HepG2 (cell line): ENCODE measurements around the gene PTPN22. TPM values are rescaled to one million over a fixed set of nuclear protein-coding genes. Genes with fewer than 3 reads are reported as not detected.
A peak's percentile ranks its signal among the peaks of the same experiment; 100 is the strongest.

Experiments
- ATF7-NPFF ChIP-seq: sonication (generic); formaldehyde crosslinking; IDR thresholded peaks from 2 replicates; pipeline ENCODE4 v1.8.1; 2023; ENCODE audit warnings: mild to moderate bottlenecking, low read depth, missing genetic modification reagents, moderate library complexity
- BCL6 ChIP-seq: IDR thresholded peaks from 2 replicates; pipeline ENCODE4 v1.6.1; 2016; ENCODE audit warnings: missing genetic modification reagents, missing compliant biosample characterization
- ELF3 ChIP-seq: IDR thresholded peaks from 2 replicates; pipeline ENCODE4 v1.6.1; 2016; ENCODE audit warnings: missing genetic modification reagents, missing compliant biosample characterization
- ESRRA ChIP-seq: sonication (generic); formaldehyde crosslinking; IDR thresholded peaks from 2 replicates; pipeline ENCODE4 v1.5.1; 2020; ENCODE audit warnings: mild to moderate bottlenecking, low read depth, missing genetic modification reagents
- HCFC1 ChIP-seq: fragments of 150-350 bp; IDR thresholded peaks from 2 replicates; pipeline ENCODE4 v1.6.1; 2014; ENCODE audit warnings: low read depth, low read length
- HNRNPK ChIP-seq: fragments of 200-400 bp; formaldehyde crosslinking; IDR thresholded peaks from 2 replicates; pipeline ENCODE4 v1.6.1; 2018; ENCODE audit warnings: low read length, low read depth, moderate library complexity, mild to moderate bottlenecking; ENCODE audit not compliant: poor library complexity, severe bottlenecking
- NFKB2 ChIP-seq: sonication (generic); formaldehyde crosslinking; IDR thresholded peaks from 2 replicates; pipeline ENCODE4 v1.4.0; 2020; ENCODE audit warnings: missing genetic modification reagents, borderline replicate concordance
- PCBP1 ChIP-seq: fragments of 200-400 bp; formaldehyde crosslinking; IDR thresholded peaks from 2 replicates; pipeline ENCODE4 v1.6.1; 2017; ENCODE audit warnings: mild to moderate bottlenecking, low read depth, low read length, borderline replicate concordance
- RFXAP ChIP-seq: sonication (generic); formaldehyde crosslinking; IDR thresholded peaks from 2 replicates; pipeline ENCODE4 v1.4.0; 2020; ENCODE audit warnings: missing genetic modification reagents, borderline replicate concordance
- SRY ChIP-seq: sonication (generic); formaldehyde crosslinking; IDR thresholded peaks from 2 replicates; pipeline ENCODE4 v1.8.0; 2022; ENCODE audit warnings: mild to moderate bottlenecking, missing genetic modification reagents
- TEAD3 ChIP-seq: optimal IDR thresholded peaks from 2 replicates; pipeline ENCODE3; 2016; ENCODE audit warnings: borderline replicate concordance
- TP53 ChIP-seq: sonication (generic); formaldehyde crosslinking; conservative IDR thresholded peaks from 2 replicates; pipeline ENCODE4 v1.4.0; 2020; ENCODE audit warnings: missing genetic modification reagents
- ZEB1 ChIP-seq: IDR thresholded peaks from 2 replicates; pipeline ENCODE4 v1.6.1; 2012; ENCODE audit warnings: mild to moderate bottlenecking, low read depth, inconsistent platforms; ENCODE audit not compliant: insufficient replicate concordance
- ZFP82 ChIP-seq: sonication (generic); formaldehyde crosslinking; IDR thresholded peaks from 2 replicates; pipeline ENCODE4 v1.5.1; 2020; ENCODE audit warnings: mild to moderate bottlenecking, missing genetic modification reagents, borderline replicate concordance
- ZNF260 ChIP-seq: sonication (generic); formaldehyde crosslinking; IDR thresholded peaks from 2 replicates; pipeline ENCODE4 v1.4.0; 2020; ENCODE audit warnings: missing genetic modification reagents, low read depth, mild to moderate bottlenecking, borderline replicate concordance
- ZNF292 ChIP-seq: sonication (generic); formaldehyde crosslinking; IDR thresholded peaks from 2 replicates; pipeline ENCODE4 v1.8.1; 2022; ENCODE audit warnings: mild to moderate bottlenecking, low read depth, missing genetic modification reagents, borderline replicate concordance
- ZNF367 ChIP-seq: sonication (generic); formaldehyde crosslinking; IDR thresholded peaks from 2 replicates; pipeline ENCODE4 v1.4.0; 2020; ENCODE audit warnings: missing genetic modification reagents, borderline replicate concordance
- ZNF558 ChIP-seq: sonication (generic); formaldehyde crosslinking; IDR thresholded peaks from 2 replicates; pipeline ENCODE4 v1.9.0; 2022; ENCODE audit warnings: mild to moderate bottlenecking, missing genetic modification reagents, borderline replicate concordance
- ZNF749 ChIP-seq: sonication (generic); formaldehyde crosslinking; IDR thresholded peaks from 2 replicates; pipeline ENCODE4 v1.8.0; 2022; ENCODE audit warnings: mild to moderate bottlenecking, missing genetic modification reagents, moderate library complexity, borderline replicate concordance
- ZSCAN25 ChIP-seq: sonication (generic); formaldehyde crosslinking; IDR thresholded peaks from 2 replicates; pipeline ENCODE4 v1.8.0; 2022; ENCODE audit warnings: mild to moderate bottlenecking, missing genetic modification reagents
- polyA plus RNA-seq, 8 experiments: library from polyadenylated mRNA; depleted of rRNA in 3 of 8; stranded (reverse) in 7 of 8; unstranded in 1 of 8; fragments of >200 nt; fragmentation: Illumina TruSeq in 4 of 8; extraction: Trizol in 4 of 8; gene quantifications; 2 replicates each; pipeline versions ENCODE4 v1.2.1 to v1.2.3, GENCODE V29; 2011 to 2016; ENCODE audit warnings: low read depth in 4 of 8, missing spikeins in 1 of 8, mixed read lengths in 1 of 8; ENCODE audit not compliant: insufficient read depth in 1 of 8
- total RNA-seq, 5 experiments: library from RNA; depleted of rRNA; stranded (reverse); fragments of >200 nt; fragmentation: Illumina TruSeq; extraction: Trizol; gene quantifications; 2 replicates each; pipeline ENCODE4 v1.2.3, GENCODE V29; 2016; ENCODE audit warnings: low read depth in 1 of 5
- TF ChIP-seq, protein P1 (sequence below): sonication (generic); formaldehyde crosslinking; IDR thresholded peaks from 2 replicates; pipeline ENCODE4 v1.4.0; 2020; ENCODE audit warnings: mild to moderate bottlenecking, missing genetic modification reagents, borderline replicate concordance
- TF ChIP-seq, protein P2 (sequence below): IDR thresholded peaks from 2 replicates; pipeline ENCODE4 v1.6.1; 2016
- TF ChIP-seq, protein P3 (sequence below): sonication (generic); formaldehyde crosslinking; IDR thresholded peaks from 2 replicates; pipeline ENCODE4 v1.4.0; 2020; ENCODE audit warnings: missing genetic modification reagents
- TF ChIP-seq, protein P4 (sequence below): sonication (generic); formaldehyde crosslinking; IDR thresholded peaks from 2 replicates; pipeline ENCODE4 v1.4.0; 2020; ENCODE audit warnings: missing genetic modification reagents

The PTPN22 gene
- total and polyA plus RNA-seq, 2 of the 13 experiments (the other 11 are each of a cell fraction or from before 2014, with no cell fraction given), result not detected

DNA sequence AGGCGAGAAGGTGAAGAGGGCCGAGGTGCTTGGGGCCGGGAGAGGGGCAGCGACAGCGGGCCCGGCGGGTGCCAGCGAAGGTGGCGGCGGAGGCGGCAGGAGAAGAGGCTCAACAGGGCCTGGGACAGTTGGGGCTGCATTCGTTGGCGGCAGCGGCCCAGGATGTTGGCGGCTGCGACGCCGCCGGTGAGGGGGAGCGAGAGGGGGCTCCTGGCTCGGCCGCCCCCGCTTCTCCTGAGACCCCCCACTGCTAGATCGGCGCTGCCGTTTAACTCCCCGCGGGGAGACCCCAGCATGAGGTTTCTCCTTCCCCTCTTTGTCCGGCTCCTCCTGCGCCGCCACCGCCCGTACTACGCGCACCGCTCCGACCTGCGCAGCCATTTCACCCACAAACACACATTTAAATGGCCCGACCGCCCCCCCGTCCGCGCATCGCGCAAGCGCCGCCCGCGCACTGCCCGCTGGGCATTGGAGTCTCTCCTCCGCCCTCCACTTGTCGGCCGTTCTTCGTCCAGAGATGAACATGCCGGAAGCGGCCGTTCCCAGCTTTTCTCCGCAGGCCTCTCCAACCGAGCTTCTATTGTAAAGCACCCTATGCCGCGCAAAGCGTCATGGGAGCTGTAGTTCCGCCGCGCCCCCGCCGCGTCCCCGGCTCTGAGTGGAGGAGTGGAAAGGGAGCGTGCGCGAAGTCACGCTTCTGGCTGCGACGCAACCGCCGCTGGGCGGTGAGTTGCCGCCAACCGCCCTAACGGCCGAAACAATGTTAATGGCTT lies 59.4 kb downstream of the PTPN22 start, which contains the start of gene RSBN1 (continued):
- TF ChIP-seq PCBP1 (0 out of 2 replicates have a peak, but pooled peaks have one; percentile 46), ESRRA (CRISPR knock-in tag) (0 out of 2 replicates have a peak, but pooled peaks have one; percentile 5), ZNF558 (CRISPR knock-in tag) (peak; percentile 87), ATF7-NPFF (CRISPR knock-in tag) (peak; percentile 40; the same call in 1 of the 2 replicates), ZSCAN25 (CRISPR knock-in tag) (peak; percentile 22; the same call in 1 of the 2 replicates), ELF3 (CRISPR knock-in tag) (peak; percentile 80), ZFP82 (CRISPR knock-in tag) (no peak), ZNF749 (CRISPR knock-in tag) (peak; percentile 29; the same call in 1 of the 2 replicates), SRY (0 out of 2 replicates have a peak, but pooled peaks have one; percentile 63), HCFC1 (peak; percentile 93), ZEB1 (no peak), ZNF367 (CRISPR knock-in tag) (peak; percentile 99), ZNF292 (no peak; the same call in 1 of the 2 replicates), BCL6 (peak; percentile 43; the same call in 1 of the 2 replicates), RFXAP (peak; percentile 49; the same call in 1 of the 2 replicates), TEAD3 (peak; percentile 54), ZNF260 (CRISPR knock-in tag) (no peak), NFKB2 (CRISPR knock-in tag) (peak; percentile 12; the same call in 1 of the 2 replicates), HNRNPK (peak; percentile 57), TP53 (peak; percentile 73; the same call in 1 of the 2 replicates)
- TF ChIP-seq, protein P1, sequence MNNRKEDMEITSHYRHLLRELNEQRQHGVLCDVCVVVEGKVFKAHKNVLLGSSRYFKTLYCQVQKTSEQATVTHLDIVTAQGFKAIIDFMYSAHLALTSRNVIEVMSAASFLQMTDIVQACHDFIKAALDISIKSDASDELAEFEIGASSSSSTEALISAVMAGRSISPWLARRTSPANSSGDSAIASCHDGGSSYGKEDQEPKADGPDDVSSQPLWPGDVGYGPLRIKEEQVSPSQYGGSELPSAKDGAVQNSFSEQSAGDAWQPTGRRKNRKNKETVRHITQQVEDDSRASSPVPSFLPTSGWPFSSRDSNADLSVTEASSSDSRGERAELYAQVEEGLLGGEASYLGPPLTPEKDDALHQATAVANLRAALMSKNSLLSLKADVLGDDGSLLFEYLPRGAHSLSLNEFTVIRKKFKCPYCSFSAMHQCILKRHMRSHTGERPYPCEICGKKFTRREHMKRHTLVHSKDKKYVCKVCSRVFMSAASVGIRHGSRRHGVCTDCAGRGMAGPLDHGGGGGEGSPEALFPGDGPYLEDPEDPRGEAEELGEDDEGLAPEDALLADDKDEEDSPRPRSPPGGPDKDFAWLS (CRISPR knock-in tag), result no peak
- TF ChIP-seq, protein P2, sequence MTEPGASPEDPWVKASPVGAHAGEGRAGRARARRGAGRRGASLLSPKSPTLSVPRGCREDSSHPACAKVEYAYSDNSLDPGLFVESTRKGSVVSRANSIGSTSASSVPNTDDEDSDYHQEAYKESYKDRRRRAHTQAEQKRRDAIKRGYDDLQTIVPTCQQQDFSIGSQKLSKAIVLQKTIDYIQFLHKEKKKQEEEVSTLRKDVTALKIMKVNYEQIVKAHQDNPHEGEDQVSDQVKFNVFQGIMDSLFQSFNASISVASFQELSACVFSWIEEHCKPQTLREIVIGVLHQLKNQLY (CRISPR knock-in tag), result no peak
- TF ChIP-seq, protein P3, sequence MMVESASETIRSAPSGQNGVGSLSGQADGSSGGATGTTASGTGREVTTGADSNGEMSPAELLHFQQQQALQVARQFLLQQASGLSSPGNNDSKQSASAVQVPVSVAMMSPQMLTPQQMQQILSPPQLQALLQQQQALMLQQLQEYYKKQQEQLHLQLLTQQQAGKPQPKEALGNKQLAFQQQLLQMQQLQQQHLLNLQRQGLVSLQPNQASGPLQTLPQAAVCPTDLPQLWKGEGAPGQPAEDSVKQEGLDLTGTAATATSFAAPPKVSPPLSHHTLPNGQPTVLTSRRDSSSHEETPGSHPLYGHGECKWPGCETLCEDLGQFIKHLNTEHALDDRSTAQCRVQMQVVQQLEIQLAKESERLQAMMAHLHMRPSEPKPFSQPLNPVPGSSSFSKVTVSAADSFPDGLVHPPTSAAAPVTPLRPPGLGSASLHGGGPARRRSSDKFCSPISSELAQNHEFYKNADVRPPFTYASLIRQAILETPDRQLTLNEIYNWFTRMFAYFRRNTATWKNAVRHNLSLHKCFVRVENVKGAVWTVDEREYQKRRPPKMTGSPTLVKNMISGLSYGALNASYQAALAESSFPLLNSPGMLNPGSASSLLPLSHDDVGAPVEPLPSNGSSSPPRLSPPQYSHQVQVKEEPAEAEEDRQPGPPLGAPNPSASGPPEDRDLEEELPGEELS (CRISPR knock-in tag), result peak; percentile 58; the same call in 1 of the 2 replicates
- TF ChIP-seq, protein P4, sequence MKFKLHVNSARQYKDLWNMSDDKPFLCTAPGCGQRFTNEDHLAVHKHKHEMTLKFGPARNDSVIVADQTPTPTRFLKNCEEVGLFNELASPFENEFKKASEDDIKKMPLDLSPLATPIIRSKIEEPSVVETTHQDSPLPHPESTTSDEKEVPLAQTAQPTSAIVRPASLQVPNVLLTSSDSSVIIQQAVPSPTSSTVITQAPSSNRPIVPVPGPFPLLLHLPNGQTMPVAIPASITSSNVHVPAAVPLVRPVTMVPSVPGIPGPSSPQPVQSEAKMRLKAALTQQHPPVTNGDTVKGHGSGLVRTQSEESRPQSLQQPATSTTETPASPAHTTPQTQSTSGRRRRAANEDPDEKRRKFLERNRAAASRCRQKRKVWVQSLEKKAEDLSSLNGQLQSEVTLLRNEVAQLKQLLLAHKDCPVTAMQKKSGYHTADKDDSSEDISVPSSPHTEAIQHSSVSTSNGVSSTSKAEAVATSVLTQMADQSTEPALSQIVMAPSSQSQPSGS (CRISPR knock-in tag), result peak; percentile 57
